IPS DF 6.9 (cell line): ENCODE data around the gene TMEM41A.

Source experiments
- DNase-seq: peaks from one replicate; pipeline ENCODE4 v3.0.0-alpha.2; 2013; ENCODE audit warnings: low read depth, low spot score
- H3K27ac ChIP-seq: one replicate; pipeline ENCODE4 v1.5.1; 2013; ENCODE audit warnings: low read length, control low read depth
- H3K27me3 ChIP-seq: 2 replicates; pipeline ENCODE4 v1.6.1; 2013; ENCODE audit warnings: mild to moderate bottlenecking, low read length; ENCODE audit not compliant: control insufficient read depth, insufficient read depth
- H3K36me3 ChIP-seq: 2 replicates; pipeline ENCODE4 v1.6.1; 2013; ENCODE audit warnings: low read length; ENCODE audit not compliant: control insufficient read depth, insufficient read depth
- H3K4me1 ChIP-seq: 2 replicates; pipeline ENCODE4 v1.6.1; 2013; ENCODE audit warnings: low read length; ENCODE audit not compliant: control insufficient read depth, insufficient read depth
- H3K4me3 ChIP-seq: 2 replicates; pipeline ENCODE4 v1.5.1; 2013; ENCODE audit warnings: mild to moderate bottlenecking, low read length
- H3K9me3 ChIP-seq: 2 replicates; pipeline ENCODE4 v1.6.1; 2013; ENCODE audit warnings: low read length, inconsistent platforms; ENCODE audit not compliant: control insufficient read depth, insufficient read depth
- WGBS: extraction: QIAGEN DNeasy Blood & Tissue Kit; methylation state at CpG from one replicate; pipeline ENCODE4 v1.1.7; 2013; ENCODE audit warnings: mixed read lengths, missing lambda C conversion rate; ENCODE audit not compliant: insufficient read length, insufficient coverage; 5-methylcytosine and 5-hydroxymethylcytosine counted together

Gene TMEM41A

GRCh38 chr3:185521349-185522138 lies 22.7 kb upstream of the TMEM41A start:
- H3K9me3 ChIP-seq, result no peaks in the 10 kb centered on the region
- H3K4me1 ChIP-seq, result no peaks in the 10 kb centered on the region
- H3K4me3 ChIP-seq, result no peak overlapping the region
- DNase-seq, result no peak
- H3K36me3 ChIP-seq, result no peaks in the 10 kb centered on the region
- no peak overlapping the region for H3K27ac ChIP-seq
- no peaks in the 10 kb centered on the region for H3K27me3 ChIP-seq
- no CpG with 5 or more reads among the region's 7 CpGs for WGBS

DNA sequence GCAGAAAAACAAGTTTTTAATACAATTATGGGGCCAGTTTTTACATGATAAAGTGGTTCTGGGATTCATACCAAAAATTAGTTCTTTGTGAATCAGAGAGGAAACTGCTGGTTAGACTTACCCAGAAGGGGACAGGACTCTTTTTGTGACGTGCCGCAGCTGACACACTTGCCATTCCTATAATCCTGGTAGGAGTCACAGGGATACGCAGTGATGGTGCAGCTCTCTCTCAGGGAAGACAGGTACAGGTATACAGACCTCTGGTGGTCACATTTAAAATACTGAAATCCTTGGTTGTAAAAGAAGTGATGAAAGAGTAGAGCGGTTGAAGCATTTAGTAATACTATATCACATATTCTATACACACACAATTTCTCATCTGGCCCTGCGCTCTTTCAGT lies 20.2 kb upstream of the TMEM41A start:
- Histone ChIP-seq H3K9me3 (no peaks in the 10 kb centered on the region), H3K4me3 (no peak overlapping the region), H3K27me3 (no peaks in the 10 kb centered on the region), H3K4me1 (no peaks in the 10 kb centered on the region), H3K27ac (no peak overlapping the region), H3K36me3 (no peaks in the 10 kb centered on the region)
- no peak for DNase-seq
- WGBS, result no CpG with 5 or more reads among the region's 5 CpGs

- H3K9me3 ChIP-seq, result no peaks in the 10 kb centered on the region
- WGBS, result no CpG with 5 or more reads among the region's 2 CpGs
These were observed 18.7 kb upstream of the TMEM41A start for GRCh38 chr3:185517387-185518130.

DNA sequence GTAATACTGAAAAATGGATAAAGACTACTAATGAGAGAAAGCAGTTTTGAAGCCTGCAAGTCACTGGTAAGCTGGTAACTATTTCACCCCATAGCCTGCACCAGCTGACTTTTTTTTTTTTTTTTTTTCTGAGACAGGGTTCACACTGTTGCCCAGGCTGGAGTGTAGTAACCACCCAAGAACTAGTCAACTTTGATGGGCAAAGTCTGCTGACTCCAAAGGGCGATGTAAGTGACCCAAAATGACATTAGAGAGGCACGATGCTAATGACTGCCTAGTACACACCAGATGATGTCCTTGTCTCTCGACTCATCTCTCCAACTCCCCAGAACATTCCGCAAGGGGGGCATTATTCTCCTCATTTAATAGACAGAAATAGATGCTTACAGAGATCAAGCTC lies 12.9 kb upstream of the TMEM41A start:
- Histone ChIP-seq H3K4me1 (no peaks in the 10 kb centered on the region), H3K27me3 (no peaks in the 10 kb centered on the region), H3K9me3 (no peaks in the 10 kb centered on the region), H3K4me3 (no peak overlapping the region), H3K36me3 (no peaks in the 10 kb centered on the region), H3K27ac (no peak overlapping the region)
- DNase-seq, result no peak
- WGBS, result no CpG with 5 or more reads among the region's 4 CpGs

More at GRCh38 chr3:185517387-185518130, 18.7 kb upstream of the TMEM41A start:
- no peak overlapping the region for H3K4me3 ChIP-seq
- no peaks in the 10 kb centered on the region for H3K4me1 ChIP-seq
- no peaks in the 10 kb centered on the region for H3K27me3 ChIP-seq
- H3K27ac ChIP-seq, result no peak overlapping the region
- H3K36me3 ChIP-seq, result no peaks in the 10 kb centered on the region
- no peak for DNase-seq

DNA sequence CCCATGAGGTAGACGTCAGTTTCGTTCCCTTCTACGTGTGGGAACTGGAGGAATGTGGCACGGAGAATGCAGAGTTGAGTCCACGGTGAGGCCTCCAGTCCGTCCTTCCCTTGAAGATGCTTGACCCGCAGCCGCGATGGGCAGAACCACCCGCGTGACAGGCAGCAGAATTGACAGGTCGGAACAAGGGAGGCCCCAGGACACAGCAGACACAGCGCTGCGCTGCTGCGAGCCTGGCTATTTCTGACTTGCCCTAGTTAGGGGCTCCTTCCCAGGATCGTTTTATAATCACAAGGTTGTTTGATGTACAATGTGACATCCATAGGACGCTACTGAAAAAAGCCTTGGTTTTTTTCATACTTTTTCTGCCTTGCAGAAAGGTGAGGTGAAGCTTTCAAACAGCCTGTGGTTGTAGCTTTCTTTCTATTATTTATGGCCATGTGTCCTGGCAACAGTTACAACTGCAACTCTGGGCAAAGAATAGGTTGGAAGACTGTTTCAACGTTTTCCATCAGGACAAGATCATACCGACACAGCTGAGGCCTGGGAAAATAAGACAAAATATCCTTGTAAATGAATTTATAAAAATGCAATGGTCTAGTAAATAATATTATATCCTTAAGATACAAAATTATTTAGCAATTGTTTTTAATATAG lies 9.6 kb upstream of the TMEM41A start:
- Histone ChIP-seq H3K4me1 (no peaks in the 10 kb centered on the region), H3K36me3 (no peaks in the 10 kb centered on the region), H3K9me3 (no peaks in the 10 kb centered on the region), H3K27ac (no peak overlapping the region), H3K27me3 (no peaks in the 10 kb centered on the region), H3K4me3 (no peak overlapping the region)
- no CpG with 5 or more reads among the region's 19 CpGs for WGBS
- DNase-seq, result no peak

- no peak for DNase-seq
- no peaks in the 10 kb centered on the region for H3K27me3 ChIP-seq
- no CpG with 5 or more reads among the region's 6 CpGs for WGBS
- H3K27ac ChIP-seq, result no peak overlapping the region
- 0 out of 2 replicates have a peak, but pooled peaks cover 1% of the 10 kb centered on the region for H3K4me1 ChIP-seq
- no peaks in the 10 kb centered on the region for H3K36me3 ChIP-seq
- no peaks in the 10 kb centered on the region for H3K9me3 ChIP-seq
- H3K4me3 ChIP-seq, result no peak overlapping the region
These were observed 9.0 kb upstream of the TMEM41A start for GRCh38 chr3:185507883-185508282.

- no CpG with 5 or more reads among the region's 3 CpGs for WGBS
- H3K27me3 ChIP-seq, result no peaks in the 10 kb centered on the region
- no peak for DNase-seq
- no peaks in the 10 kb centered on the region for H3K36me3 ChIP-seq
- 0 out of 2 replicates have a peak, but pooled peaks cover 1% of the 10 kb centered on the region for H3K4me1 ChIP-seq
- no peaks in the 10 kb centered on the region for H3K9me3 ChIP-seq
- H3K27ac ChIP-seq, result no peak overlapping the region
- no peak overlapping the region for H3K4me3 ChIP-seq
These were observed 5.8 kb upstream of the TMEM41A start for GRCh38 chr3:185504636-185505035.

DNA sequence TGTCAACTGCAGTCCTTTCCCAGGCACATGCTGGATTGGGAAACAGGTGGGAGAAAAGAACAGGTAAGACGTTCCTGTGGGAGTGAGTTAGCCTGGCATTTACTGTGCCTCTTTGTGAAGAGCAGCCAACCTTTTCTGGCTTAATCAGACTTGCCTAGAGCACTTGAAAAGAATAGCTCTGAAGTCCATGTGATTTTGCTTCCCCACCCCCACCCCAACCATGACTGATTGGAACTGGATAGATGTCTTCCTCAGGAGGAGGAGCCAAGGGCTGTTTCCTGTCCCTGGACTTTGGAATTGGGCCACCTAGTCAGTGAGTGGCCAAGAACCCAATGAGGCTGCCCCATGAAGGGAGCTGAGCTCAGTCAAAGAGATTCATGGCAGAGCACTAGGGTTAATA lies 4.7 kb upstream of the TMEM41A start:
- no peak overlapping the region for H3K4me3 ChIP-seq
- no peaks in the 10 kb centered on the region for H3K27me3 ChIP-seq
- WGBS, result no CpG with 5 or more reads among the region's 1 CpG
- 0 out of 2 replicates have a peak, but pooled peaks cover 1% of the 10 kb centered on the region for H3K4me1 ChIP-seq
- H3K36me3 ChIP-seq, result no peaks in the 10 kb centered on the region
- no peak for DNase-seq
- no peaks in the 10 kb centered on the region for H3K9me3 ChIP-seq
- no peak overlapping the region for H3K27ac ChIP-seq

GRCh38 chr3:185502987-185503386 lies 4.2 kb upstream of the TMEM41A start:
- H3K27ac ChIP-seq, result no peak overlapping the region
- H3K9me3 ChIP-seq, result no peaks in the 10 kb centered on the region
- H3K27me3 ChIP-seq, result no peaks in the 10 kb centered on the region
- DNase-seq, result no peak
- no peaks in the 10 kb centered on the region for H3K36me3 ChIP-seq
- H3K4me3 ChIP-seq, result no peak overlapping the region
- WGBS, result no CpG with 5 or more reads among the region's 3 CpGs
- H3K4me1 ChIP-seq, result 0 out of 2 replicates have a peak, but pooled peaks cover 1% of the 10 kb centered on the region

- H3K27ac ChIP-seq, result no peak overlapping the region
- H3K27me3 ChIP-seq, result no peaks in the 10 kb centered on the region
- DNase-seq, result no peak
- no peak overlapping the region for H3K4me3 ChIP-seq
- no CpG with 5 or more reads among the region's 4 CpGs for WGBS
- H3K4me1 ChIP-seq, result no peaks in the 10 kb centered on the region
- H3K9me3 ChIP-seq, result no peaks in the 10 kb centered on the region
- peaks cover 3% of the 10 kb centered on the region; the same call in 1 of the 2 replicates for H3K36me3 ChIP-seq
These were observed 8.6 kb downstream of the TMEM41A start for GRCh38 chr3:185490241-185490640.
